Gastroesophageal sphincter (tissue), 4 donors: ENCODE measurements around the gene FLACC1. TPM values are rescaled to one million over a fixed set of nuclear protein-coding genes. Genes with fewer than 3 reads are reported as not detected.

ENCODE experiments used
- ATAC-seq: fragments of 150-250 bp; one replicate; pipeline ENCODE4 v1.9.1; 2016; ENCODE audit warnings: mild to moderate bottlenecking, moderate library complexity
- H3K27ac ChIP-seq, 4 donors: fragments of 200-600 bp; sonication (generic) in 3 of 4; 1 replicate in 3 of 4; 2 replicates in 1 of 4; pipeline ENCODE4 v1.5.1; 2016 to 2019
- H3K27me3 ChIP-seq: fragments of 200-600 bp; sonication (generic); one replicate; pipeline ENCODE4 v1.5.1; 2019
- H3K36me3 ChIP-seq, 2 donors: fragments of 200-600 bp; sonication (generic); one replicate each; pipeline ENCODE4 v1.5.1; 2019; ENCODE audit warnings: control low read depth in 1 of 2
- H3K4me1 ChIP-seq, 3 donors: fragments of 200-600 bp; sonication (generic); 1 replicate in 2 of 3; 2 replicates in 1 of 3; pipeline ENCODE4 v1.5.1; 2016 to 2019; ENCODE audit warnings: control low read depth in 2 of 3
- H3K4me3 ChIP-seq, 2 donors: fragments of 200-600 bp; sonication (generic); one replicate each; pipeline ENCODE4 v1.5.1; 2019; ENCODE audit warnings: mild to moderate bottlenecking in 1 of 2, moderate library complexity in 1 of 2
- H3K9me3 ChIP-seq, 3 donors: fragments of 200-600 bp; sonication (generic); one replicate each; pipeline ENCODE4 v1.5.1; 2017 to 2019; ENCODE audit warnings: control low read depth in 2 of 3
- EP300 ChIP-seq: sonication (generic); formaldehyde crosslinking; IDR thresholded peaks from one replicate; pipeline ENCODE4 v1.6.1; 2017; ENCODE audit warnings: antibody characterized with exemption, mild to moderate bottlenecking
- POLR2A ChIP-seq, 2 donors: fragments of 450-650 bp; IDR thresholded peaks; one replicate each; pipeline ENCODE4 v1.6.1; 2017; ENCODE audit warnings: antibody characterized with exemption in 2 of 2, mild to moderate bottlenecking in 2 of 2, moderate library complexity in 1 of 2
- POLR2AphosphoS5 ChIP-seq: sonication (generic); formaldehyde crosslinking; IDR thresholded peaks from one replicate; pipeline ENCODE4 v1.6.1; 2017; ENCODE audit warnings: antibody characterized with exemption
- WGBS, 2 donors: methylation state at CpG; one replicate each; pipeline ENCODE4 v1.1.5; 2018; ENCODE audit warnings: low coverage in 1 of 2; 5-methylcytosine and 5-hydroxymethylcytosine counted together
- total RNA-seq, 4 donors: library from RNA; depleted of rRNA; stranded (reverse); fragments of >200 nt; gene quantifications; one replicate each; pipeline ENCODE4 v1.1.0, GENCODE V29; 2016
- TF ChIP-seq, protein P1 (sequence below), 4 experiments: fragments of 200-600 bp in 2 of 4; fragments of 450-650 bp in 2 of 4; sonication (generic) in 1 of 4; IDR thresholded peaks; one replicate each; pipeline ENCODE4 v1.5.1; 2017 to 2019; ENCODE audit warnings: antibody characterized with exemption in 4 of 4, mild to moderate bottlenecking in 2 of 4, moderate library complexity in 2 of 4

FLACC1 gene
- total RNA-seq, 4 donors from 2014 or later, result 1.1 to 3.8 (median 3.2) TPM

DNA sequence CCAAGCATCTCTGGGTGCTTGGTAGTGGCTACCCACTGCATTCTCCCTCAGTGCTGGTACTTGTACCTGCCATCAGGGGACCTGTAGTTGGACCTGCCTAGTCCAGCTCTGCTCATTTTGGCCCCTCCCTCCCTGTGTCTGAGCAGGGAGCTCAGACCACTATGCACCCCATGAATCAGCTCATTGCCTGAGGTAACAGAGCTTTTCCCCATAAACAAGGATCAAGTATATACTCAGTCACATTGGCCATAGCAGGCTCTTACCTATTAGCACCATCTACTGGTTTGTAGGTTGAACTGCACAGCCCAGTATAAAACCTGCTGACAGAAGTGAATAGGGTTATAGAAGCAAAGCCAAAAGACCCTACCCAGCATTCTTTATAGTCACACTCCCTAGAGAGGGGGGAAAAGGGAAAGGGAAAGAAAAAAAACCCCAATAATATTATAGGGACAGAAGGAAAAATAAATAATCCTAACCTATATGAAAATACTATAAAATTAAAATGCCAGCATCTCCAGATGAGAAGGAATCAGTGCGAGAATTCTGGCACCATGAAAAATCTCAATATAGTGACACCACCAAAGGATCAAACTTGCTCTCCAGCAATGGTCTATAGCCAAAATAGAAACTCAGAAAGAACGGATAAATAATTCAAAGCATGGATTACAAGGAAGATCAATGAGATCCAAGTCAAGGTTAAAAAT is 6.9 kb upstream of the FLACC1 start:
- no peak for ATAC-seq
- 64 to 75% methylated on average over 2 of the region's 2 CpGs for WGBS, 2 donors
- no peak for TF ChIP-seq EP300
- TF ChIP-seq, protein P1, sequence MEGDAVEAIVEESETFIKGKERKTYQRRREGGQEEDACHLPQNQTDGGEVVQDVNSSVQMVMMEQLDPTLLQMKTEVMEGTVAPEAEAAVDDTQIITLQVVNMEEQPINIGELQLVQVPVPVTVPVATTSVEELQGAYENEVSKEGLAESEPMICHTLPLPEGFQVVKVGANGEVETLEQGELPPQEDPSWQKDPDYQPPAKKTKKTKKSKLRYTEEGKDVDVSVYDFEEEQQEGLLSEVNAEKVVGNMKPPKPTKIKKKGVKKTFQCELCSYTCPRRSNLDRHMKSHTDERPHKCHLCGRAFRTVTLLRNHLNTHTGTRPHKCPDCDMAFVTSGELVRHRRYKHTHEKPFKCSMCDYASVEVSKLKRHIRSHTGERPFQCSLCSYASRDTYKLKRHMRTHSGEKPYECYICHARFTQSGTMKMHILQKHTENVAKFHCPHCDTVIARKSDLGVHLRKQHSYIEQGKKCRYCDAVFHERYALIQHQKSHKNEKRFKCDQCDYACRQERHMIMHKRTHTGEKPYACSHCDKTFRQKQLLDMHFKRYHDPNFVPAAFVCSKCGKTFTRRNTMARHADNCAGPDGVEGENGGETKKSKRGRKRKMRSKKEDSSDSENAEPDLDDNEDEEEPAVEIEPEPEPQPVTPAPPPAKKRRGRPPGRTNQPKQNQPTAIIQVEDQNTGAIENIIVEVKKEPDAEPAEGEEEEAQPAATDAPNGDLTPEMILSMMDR (IDR thresholded peaks at IDR 0.05), result peak; percentile 62 to 75 (median 70)
- Histone ChIP-seq H3K27me3 (no peaks in the 10 kb centered on the region), H3K4me3 (no peak overlapping the region), H3K27ac (no peak overlapping the region), H3K36me3 (peaks cover 0 to 50% of the 10 kb centered on the region in 2 donors), H3K4me1 (peaks cover 0 to 5% (median 0%) of the 10 kb centered on the region in 3 donors), H3K9me3 (peaks cover 0 to 22% (median 0%) of the 10 kb centered on the region in 3 donors)

DNA sequence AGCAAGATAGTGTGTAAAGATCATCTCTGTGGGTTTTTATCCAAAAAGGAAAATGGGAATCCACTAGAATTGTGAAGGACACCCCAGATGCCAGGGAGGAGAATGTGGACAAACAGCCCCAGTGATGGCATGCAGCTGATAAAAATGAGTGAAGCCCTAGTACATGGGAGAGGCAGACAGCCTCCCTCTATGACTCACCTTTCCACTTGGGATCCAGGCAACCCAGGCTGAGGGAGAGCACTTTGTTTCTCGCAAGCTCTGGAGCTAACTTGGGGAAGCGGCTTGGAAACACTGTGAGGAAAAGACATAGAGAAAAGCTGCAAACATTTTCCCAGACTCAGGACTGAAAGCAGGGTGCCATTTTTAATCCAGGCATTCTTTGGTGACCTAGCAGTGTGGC is 5.3 kb upstream of the FLACC1 start:
- Histone ChIP-seq H3K27ac (no peak overlapping the region), H3K4me1 (peaks cover 0 to 8% (median 0%) of the 10 kb centered on the region in 3 donors), H3K9me3 (peaks cover 0 to 8% (median 0%) of the 10 kb centered on the region in 3 donors), H3K36me3 (peaks cover 0 to 55% of the 10 kb centered on the region in 2 donors), H3K27me3 (no peaks in the 10 kb centered on the region), H3K4me3 (no peak overlapping the region)
- 92 to 100% methylated on average over 2 of the region's 2 CpGs for WGBS, 2 donors
- TF ChIP-seq POLR2A (IDR thresholded peaks at IDR 0.05) (no peak), EP300 (no peak), POLR2AphosphoS5 (no peak)
- TF ChIP-seq, protein P1 (IDR thresholded peaks at IDR 0.05), result no peak
- no peak for ATAC-seq

DNA sequence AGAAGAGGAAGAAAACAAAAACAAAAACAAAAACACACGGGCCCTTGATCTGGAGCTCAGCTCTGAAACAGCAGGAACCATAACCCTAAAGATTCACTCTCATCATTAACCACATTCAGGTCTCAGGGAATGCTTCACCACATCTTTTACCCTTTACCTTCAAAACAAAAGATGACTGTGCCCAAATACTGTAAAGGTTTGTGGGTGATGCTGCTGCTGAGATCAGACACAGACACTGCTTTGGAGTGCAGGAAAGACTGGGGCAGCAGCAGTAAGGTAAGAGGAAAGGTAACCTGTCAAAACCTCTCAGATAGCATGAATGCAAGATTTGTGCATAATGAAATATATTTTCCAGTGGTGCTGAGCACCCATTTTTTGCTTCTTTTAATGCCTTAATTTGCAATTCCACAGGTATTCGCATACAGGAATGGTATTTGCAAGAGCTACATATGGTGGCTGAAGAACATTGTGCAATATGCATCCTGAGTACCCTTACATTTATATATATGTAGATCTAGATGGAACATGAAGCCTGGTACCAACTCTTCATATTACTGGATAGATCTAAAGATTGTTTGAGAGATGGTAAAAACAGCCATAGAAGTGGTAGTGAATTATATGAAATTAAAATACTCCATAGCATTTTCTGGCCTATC is 4.1 kb upstream of the FLACC1 start:
- Histone ChIP-seq H3K36me3 (peaks cover 0 to 55% of the 10 kb centered on the region in 2 donors), H3K4me1 (peaks cover 0 to 14% (median 5%) of the 10 kb centered on the region in 3 donors), H3K4me3 (no peak overlapping the region), H3K27ac (no peak overlapping the region), H3K27me3 (no peaks in the 10 kb centered on the region), H3K9me3 (no peaks in the 10 kb centered on the region)
- WGBS, 2 donors, result 91 to 96% methylated on average over 1 to 2 of the region's 2 CpGs
- ATAC-seq, result no peak
- TF ChIP-seq EP300 (no peak), POLR2AphosphoS5 (no peak), POLR2A (IDR thresholded peaks at IDR 0.05) (no peak)
- TF ChIP-seq, protein P1 (IDR thresholded peaks at IDR 0.05), result no peak

DNA sequence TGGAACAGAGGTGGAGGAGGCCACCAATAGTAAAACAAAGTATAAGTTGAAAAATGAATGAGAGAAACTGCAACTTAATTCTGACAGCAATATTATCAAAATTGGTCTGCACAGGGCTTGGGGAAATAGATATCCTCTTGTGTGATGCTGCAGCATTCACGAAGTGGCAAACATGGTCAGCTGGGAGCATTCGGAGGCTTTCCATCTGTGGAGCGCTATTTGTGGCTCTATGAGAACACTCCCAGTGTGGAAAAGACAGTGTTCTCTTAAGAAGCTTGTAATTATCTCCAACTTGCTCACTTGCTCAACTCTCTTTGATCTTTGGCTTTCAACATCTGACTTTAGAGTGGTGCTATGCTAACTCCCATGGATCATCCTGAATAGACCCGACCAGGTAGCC is 3.1 kb upstream of the FLACC1 start:
- H3K4me1 ChIP-seq, result peaks cover 0 to 14% (median 5%) of the 10 kb centered on the region in 3 donors
- TF ChIP-seq, protein P1 (IDR thresholded peaks at IDR 0.05), result no peak
- no peak for TF ChIP-seq POLR2A (IDR thresholded peaks at IDR 0.05)
- no peak for TF ChIP-seq EP300
- TF ChIP-seq POLR2AphosphoS5, result no peak
- 75 to 86% methylated on average over 2 to 3 of the region's 4 CpGs for WGBS, 2 donors
- peaks cover 0 to 55% of the 10 kb centered on the region in 2 donors for H3K36me3 ChIP-seq
- no peak overlapping the region for H3K27ac ChIP-seq
- H3K27me3 ChIP-seq, result no peaks in the 10 kb centered on the region
- no peak overlapping the region for H3K4me3 ChIP-seq
- no peak for ATAC-seq
- no peaks in the 10 kb centered on the region for H3K9me3 ChIP-seq
